GM12872 (cell line): ENCODE results near the gene STRN3.
A peak's percentile ranks its signal among the peaks of the same experiment; 100 is the strongest.

Experiments used
- TF ChIP-seq, protein P1 (sequence below): IDR thresholded peaks from 3 replicates; pipeline ENCODE4 v1.5.1; 2011; ENCODE audit warnings: low read depth, mild to moderate bottlenecking, low read length, moderate library complexity; ENCODE audit not compliant: insufficient read depth

Gene STRN3

DNA sequence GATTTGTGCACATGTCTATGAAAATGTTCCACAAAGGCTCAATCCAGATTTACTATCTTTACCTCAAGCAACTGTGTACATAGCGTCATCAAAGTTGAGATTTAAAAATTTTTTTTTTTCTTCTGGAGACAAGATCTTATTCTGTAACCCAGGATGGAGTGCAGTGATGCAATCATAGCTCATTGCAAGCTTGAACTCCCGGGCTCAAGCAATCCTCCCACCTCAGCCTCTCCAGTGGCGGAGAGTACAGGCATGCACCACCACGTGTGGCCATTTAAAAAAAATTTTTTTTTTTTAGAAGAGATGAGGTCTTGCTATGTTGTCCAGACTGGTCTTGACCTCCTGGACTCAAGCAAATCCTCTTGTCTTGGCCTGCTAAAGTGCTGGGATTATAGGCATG, 149.5 kb downstream of the STRN3 start:
- TF ChIP-seq, protein P1, sequence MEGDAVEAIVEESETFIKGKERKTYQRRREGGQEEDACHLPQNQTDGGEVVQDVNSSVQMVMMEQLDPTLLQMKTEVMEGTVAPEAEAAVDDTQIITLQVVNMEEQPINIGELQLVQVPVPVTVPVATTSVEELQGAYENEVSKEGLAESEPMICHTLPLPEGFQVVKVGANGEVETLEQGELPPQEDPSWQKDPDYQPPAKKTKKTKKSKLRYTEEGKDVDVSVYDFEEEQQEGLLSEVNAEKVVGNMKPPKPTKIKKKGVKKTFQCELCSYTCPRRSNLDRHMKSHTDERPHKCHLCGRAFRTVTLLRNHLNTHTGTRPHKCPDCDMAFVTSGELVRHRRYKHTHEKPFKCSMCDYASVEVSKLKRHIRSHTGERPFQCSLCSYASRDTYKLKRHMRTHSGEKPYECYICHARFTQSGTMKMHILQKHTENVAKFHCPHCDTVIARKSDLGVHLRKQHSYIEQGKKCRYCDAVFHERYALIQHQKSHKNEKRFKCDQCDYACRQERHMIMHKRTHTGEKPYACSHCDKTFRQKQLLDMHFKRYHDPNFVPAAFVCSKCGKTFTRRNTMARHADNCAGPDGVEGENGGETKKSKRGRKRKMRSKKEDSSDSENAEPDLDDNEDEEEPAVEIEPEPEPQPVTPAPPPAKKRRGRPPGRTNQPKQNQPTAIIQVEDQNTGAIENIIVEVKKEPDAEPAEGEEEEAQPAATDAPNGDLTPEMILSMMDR, result no peak

- TF ChIP-seq, protein P1, result no peak
These were observed 150.5 kb downstream of the STRN3 start for GRCh38 chr14:30875788-30876053.

DNA sequence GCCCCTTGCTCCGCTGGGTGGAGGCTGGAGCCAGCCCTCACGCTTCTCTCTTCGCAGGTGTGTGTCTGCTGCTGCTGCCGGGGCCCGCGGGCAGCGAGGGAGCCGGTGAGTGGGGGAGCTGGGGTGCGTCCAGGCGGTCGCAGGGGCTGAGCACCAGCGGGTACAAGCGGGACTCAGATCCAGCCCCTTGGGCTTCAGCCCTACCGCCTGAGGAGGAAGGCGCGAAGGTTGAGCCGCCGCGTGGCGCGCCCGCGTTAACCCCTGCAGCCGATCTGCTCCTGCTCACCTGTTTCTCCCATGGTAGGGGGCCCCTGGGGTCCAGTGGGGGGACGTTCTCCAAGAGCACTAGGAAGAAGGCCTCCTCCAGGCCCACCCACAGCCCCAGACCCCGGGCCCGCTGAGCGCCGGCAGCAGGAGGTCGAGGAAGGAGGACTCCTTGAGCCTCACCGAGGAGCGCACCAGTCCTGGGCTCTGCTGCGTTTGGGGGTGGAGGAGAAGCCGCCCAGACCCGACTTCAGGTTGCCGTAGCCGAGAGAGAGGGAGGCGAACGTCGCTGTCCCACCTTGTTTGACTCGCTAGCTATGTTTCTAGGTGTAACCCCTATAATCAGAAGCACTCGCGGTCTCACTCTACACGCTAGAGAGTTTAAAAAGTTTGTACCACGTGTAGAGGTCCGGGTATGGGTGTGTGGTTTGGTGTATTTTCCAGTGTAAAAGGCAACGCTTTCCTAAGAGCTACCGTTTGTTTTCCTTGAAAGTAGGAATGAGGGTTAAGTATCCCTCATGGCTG, 151.0 kb downstream of the STRN3 start:
- TF ChIP-seq, protein P1, result no peak

DNA sequence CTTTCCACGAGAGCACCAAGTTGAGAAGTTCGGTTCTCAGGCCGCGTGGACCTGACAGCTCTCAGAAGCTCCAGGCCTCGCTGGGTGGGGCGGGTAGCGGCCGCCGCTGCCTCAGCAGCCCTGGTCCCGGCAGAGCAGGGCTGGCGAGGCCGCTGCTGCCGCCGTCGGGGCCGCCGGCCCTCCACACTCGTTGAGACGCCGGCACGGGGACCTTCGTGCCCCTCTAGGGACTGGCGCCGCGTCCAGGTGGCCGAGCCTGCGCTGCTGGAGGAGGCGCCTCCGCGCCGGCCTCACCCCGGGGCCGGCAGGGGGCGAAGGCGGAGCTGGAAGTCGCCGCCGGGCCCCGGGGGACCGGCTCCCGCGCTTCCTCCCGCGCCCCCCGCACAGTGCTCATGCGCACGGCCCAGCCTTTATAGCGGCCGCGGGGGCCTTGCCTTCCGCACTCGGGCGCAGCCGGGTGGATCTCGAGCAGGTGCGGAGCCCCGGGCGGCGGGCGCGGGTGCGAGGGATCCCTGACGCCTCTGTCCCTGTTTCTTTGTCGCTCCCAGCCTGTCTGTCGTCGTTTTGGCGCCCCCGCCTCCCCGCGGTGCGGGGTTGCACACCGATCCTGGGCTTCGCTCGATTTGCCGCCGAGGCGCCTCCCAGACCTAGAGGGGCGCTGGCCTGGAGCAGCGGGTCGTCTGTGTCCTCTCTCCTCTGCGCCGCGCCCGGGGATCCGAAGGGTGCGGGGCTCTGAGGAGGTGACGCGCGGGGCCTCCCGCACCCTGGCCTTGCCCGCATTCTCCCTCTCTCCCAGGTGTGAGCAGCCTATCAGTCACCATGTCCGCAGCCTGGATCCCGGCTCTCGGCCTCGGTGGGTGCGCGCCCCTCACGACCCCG, 151.8 kb downstream of the STRN3 start, which contains the start of gene COCH:
Gene COCH (plus strand): TSS at position 440 of the 879 bp plus-strand sequence. CDS start 380 bp downstream, at position 820.
- TF ChIP-seq, protein P1, result peak; percentile 44; the same call in 2 of the 3 replicates

DNA sequence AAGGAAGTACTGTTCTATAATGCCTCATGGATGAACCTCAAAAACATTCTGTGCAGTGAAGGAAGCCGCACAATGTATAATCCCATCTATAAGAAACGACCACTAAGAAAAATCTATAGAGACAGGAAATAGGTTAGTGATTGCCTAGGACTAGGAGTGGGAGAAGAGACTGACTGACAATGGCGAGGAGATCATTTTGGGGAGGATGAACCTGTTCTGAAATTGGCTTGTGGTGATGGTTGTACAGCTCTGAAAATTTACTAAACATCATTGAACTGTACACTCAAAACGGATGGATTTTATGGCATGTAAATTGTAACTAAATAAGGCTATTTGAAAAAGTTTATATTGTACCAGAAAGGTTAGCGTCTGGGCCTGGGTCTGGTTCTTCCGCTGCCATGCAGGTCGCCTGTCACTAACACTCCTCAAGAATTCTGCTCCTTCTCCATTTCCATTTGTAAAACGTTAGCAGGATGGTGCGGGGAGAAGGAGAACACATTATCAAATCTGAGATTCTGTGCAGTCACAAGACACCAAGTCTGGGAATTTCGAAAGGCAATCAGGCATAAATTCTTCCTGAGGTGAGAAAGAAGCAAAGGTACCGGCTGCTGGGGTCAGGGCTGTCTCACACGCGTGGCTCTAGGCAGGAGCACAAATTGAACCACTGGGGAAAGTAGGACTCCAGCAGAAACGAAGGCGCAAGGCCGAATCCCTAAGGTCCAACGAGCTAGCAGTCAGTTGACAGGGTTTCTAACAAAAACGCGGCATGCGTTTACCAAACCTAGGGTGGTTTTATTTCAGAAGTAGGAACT, 152.7 kb downstream of the STRN3 start:
- TF ChIP-seq, protein P1, result no peak

DNA sequence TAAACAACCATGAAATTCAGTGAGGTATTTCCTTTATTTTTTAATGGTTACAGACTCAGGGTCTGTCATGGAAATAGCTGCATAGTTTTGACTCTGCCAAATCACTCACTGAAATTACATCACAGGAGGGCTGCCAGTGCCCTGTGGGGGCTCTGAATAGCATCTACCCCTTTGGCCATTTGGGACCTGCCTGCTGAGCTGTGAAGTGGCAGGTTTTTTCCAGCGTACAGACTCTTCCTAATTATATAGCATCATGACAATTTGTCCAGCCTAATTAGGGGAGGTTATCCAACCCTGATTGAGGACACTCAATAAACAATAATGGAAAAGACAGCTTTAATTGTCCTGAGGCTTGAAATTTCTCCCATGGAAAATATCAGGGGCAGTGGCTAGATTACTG, 153.6 kb downstream of the STRN3 start:
- TF ChIP-seq, protein P1, result no peak
